ENCODE data around the gene ST8SIA4. TPM values are rescaled to one million over a fixed set of nuclear protein-coding genes. Genes with fewer than 3 reads are reported as not detected.

ST8SIA4 gene
- total RNA-seq, 4 donors from 2014 or later = 1.6 to 4.4 (median 2.8) TPM

- WGBS, 2 donors = 86% methylated on average over 1 of the region's 1 CpG
- DNase-seq = no peak
- H3K4me1 ChIP-seq = no peaks in the 10 kb centered on the region
- H3K27me3 ChIP-seq = no peaks in the 10 kb centered on the region
- TF ChIP-seq CTCF (IDR thresholded peaks at IDR 0.05) = no peak
- no peak for TF ChIP-seq POLR2A (IDR thresholded peaks at IDR 0.05)
- no peak overlapping the region for H3K27ac ChIP-seq
- no peaks in the 10 kb centered on the region for H3K9me3 ChIP-seq
- H3K36me3 ChIP-seq = no peaks in the 10 kb centered on the region
- no peak overlapping the region for H3K4me3 ChIP-seq
- intact Hi-C loops (cut with DNase I) = no loop called here
Observed at GRCh38 chr5:100860407-100860806, 42.7 kb downstream of the ST8SIA4 start.

GRCh38 chr5:100858987-100859545 is 44.0 kb downstream of the ST8SIA4 start:
- no peaks in the 10 kb centered on the region for H3K9me3 ChIP-seq
- no peak for TF ChIP-seq POLR2A (IDR thresholded peaks at IDR 0.05)
- intact Hi-C loops (cut with DNase I) = no loop called here

GRCh38 chr5:100856462-100856861 is 46.6 kb downstream of the ST8SIA4 start:
- intact Hi-C loops (cut with DNase I) = no loop called here
- 92 to 97% methylated on average over 2 of the region's 2 CpGs for WGBS, 2 donors

More at GRCh38 chr5:100858987-100859545, 44.0 kb downstream of the ST8SIA4 start:
- WGBS, 2 donors = 65 to 92% methylated on average over 1 of the region's 1 CpG
- Histone ChIP-seq H3K4me3 (no peak overlapping the region), H3K36me3 (no peaks in the 10 kb centered on the region), H3K27me3 (no peaks in the 10 kb centered on the region), H3K4me1 (peaks cover 0 to 3% (median 0%) of the 10 kb centered on the region in 3 donors), H3K27ac (no peak overlapping the region)
- no peak for DNase-seq

GRCh38 chr5:100855937-100856430 is 47.1 kb downstream of the ST8SIA4 start:
- WGBS, 2 donors = 73 to 82% methylated on average over 6 of the region's 6 CpGs
- no peak for TF ChIP-seq CTCF (IDR thresholded peaks at IDR 0.05)
- no peak for TF ChIP-seq POLR2A (IDR thresholded peaks at IDR 0.05)
- H3K4me1 ChIP-seq = peaks cover 0 to 4% (median 0%) of the 10 kb centered on the region in 3 donors
- intact Hi-C loops (cut with DNase I) = no loop called here
- H3K36me3 ChIP-seq = no peaks in the 10 kb centered on the region
- DNase-seq = no peak
- H3K27me3 ChIP-seq = no peaks in the 10 kb centered on the region
- no peak overlapping the region for H3K27ac ChIP-seq
- no peak overlapping the region for H3K4me3 ChIP-seq
- no peaks in the 10 kb centered on the region for H3K9me3 ChIP-seq

More at GRCh38 chr5:100856462-100856861, 46.6 kb downstream of the ST8SIA4 start:
- TF ChIP-seq CTCF (IDR thresholded peaks at IDR 0.05) = no peak
- no peak for TF ChIP-seq POLR2A (IDR thresholded peaks at IDR 0.05)
- Histone ChIP-seq H3K36me3 (no peaks in the 10 kb centered on the region), H3K4me1 (peaks cover 0 to 4% (median 0%) of the 10 kb centered on the region in 3 donors), H3K9me3 (no peaks in the 10 kb centered on the region), H3K27ac (no peak overlapping the region), H3K4me3 (no peak overlapping the region), H3K27me3 (no peaks in the 10 kb centered on the region)
- DNase-seq = no peak

GRCh38 chr5:100855295-100855694 is 47.8 kb downstream of the ST8SIA4 start:
- intact Hi-C loops (cut with DNase I) = no loop called here
- Histone ChIP-seq H3K36me3 (no peaks in the 10 kb centered on the region), H3K4me1 (peaks cover 0 to 4% (median 0%) of the 10 kb centered on the region in 3 donors), H3K4me3 (no peak overlapping the region), H3K27me3 (no peaks in the 10 kb centered on the region), H3K27ac (no peak overlapping the region), H3K9me3 (no peaks in the 10 kb centered on the region)
- WGBS, 2 donors = 73 to 90% methylated on average over 1 of the region's 1 CpG
- no peak for TF ChIP-seq CTCF (IDR thresholded peaks at IDR 0.05)
- TF ChIP-seq POLR2A (IDR thresholded peaks at IDR 0.05) = no peak
- no peak for DNase-seq

Measured in esophagus squamous epithelium (tissue), 5 donors.